ENCODE measurements around the gene NLE1. TPM values are rescaled to one million over a fixed set of nuclear protein-coding genes. Genes with fewer than 3 reads are reported as not detected.
"Not testable (repeated sequence)": the region's sequence is repeated elsewhere in the genome, so short reads cannot be mapped to it uniquely, and the experiment has no call there.

The NLE1 gene
- total and polyA plus RNA-seq, 8 donors, result 8.7 to 23.0 (median 19.8) TPM

GRCh38 chr17:35095741-35096140 is 46.4 kb downstream of the NLE1 start:
- no peak overlapping the region for H3K4me3 ChIP-seq
- no peak overlapping the region for H3K27ac ChIP-seq
- TF ChIP-seq CTCF (IDR thresholded peaks at IDR 0.05), result no peak
- no peak for ATAC-seq
- no peak for DNase-seq
- peaks cover 0 to 20% of the 10 kb centered on the region in 2 donors for H3K36me3 ChIP-seq
- H3K9me3 ChIP-seq, result no peaks in the 10 kb centered on the region
- no peaks in the 10 kb centered on the region for H3K27me3 ChIP-seq
- intact Hi-C loops (cut with DNase I), result no loop called here
- H3K4me1 ChIP-seq, result peaks cover 0 to 6% of the 10 kb centered on the region in 2 donors

- H3K9me3 ChIP-seq, result no peaks in the 10 kb centered on the region
- TF ChIP-seq CTCF (IDR thresholded peaks at IDR 0.05), result no peak
- H3K36me3 ChIP-seq, result peaks cover 0 to 11% of the 10 kb centered on the region in 2 donors
- DNase-seq, result no peak
- ATAC-seq, result peak; percentile 57
- no peak overlapping the region for H3K4me3 ChIP-seq
- no peak overlapping the region for H3K27ac ChIP-seq
- no peaks in the 10 kb centered on the region for H3K27me3 ChIP-seq
- H3K4me1 ChIP-seq, result peaks cover 0 to 11% of the 10 kb centered on the region in 2 donors
- intact Hi-C loops (cut with DNase I), result no loop called here
Measured at GRCh38 chr17:35094902-35095301, 47.2 kb downstream of the NLE1 start.

- ATAC-seq; DNase-seq; H3K9me3 ChIP-seq; H3K27ac ChIP-seq; H3K36me3 ChIP-seq; H3K4me3 ChIP-seq; intact Hi-C loops (cut with DNase I); H3K27me3 ChIP-seq: not testable (repeated sequence)
- H3K4me1 ChIP-seq, result peaks cover 0 to 33% of the 10 kb centered on the region in 2 donors
Measured at GRCh38 chr17:35090707-35091106, 51.4 kb downstream of the NLE1 start.

- H3K9me3 ChIP-seq, result no peaks in the 10 kb centered on the region
- no peaks in the 10 kb centered on the region for H3K36me3 ChIP-seq
- peak overlapping the region; percentile 81 to 94 for H3K27ac ChIP-seq
- intact Hi-C loops (cut with DNase I), result loop anchor here in 1 of 2 donors (10.0 kb wide), 1 partner anchor 85 kb away; no protein-coding TSS in a partner anchor
- ATAC-seq, result peak; percentile 27
- peak in 1 of 2 donors; percentile 60 for TF ChIP-seq CTCF (IDR thresholded peaks at IDR 0.05)
- peaks cover 0 to 43% of the 10 kb centered on the region in 2 donors for H3K4me1 ChIP-seq
- peak in 1 of 4 donors; percentile 81 for DNase-seq
- H3K27me3 ChIP-seq, result no peaks in the 10 kb centered on the region
- peak overlapping the region; percentile 91 to 95 for H3K4me3 ChIP-seq
Measured at GRCh38 chr17:35089586-35090296, 52.4 kb downstream of the NLE1 start.

- Histone ChIP-seq H3K27ac (peak overlapping the region; percentile 90 to 94), H3K9me3 (no peaks in the 10 kb centered on the region), H3K36me3 (no peaks in the 10 kb centered on the region), H3K27me3 (no peaks in the 10 kb centered on the region), H3K4me3 (peak overlapping the region; percentile 91 to 95), H3K4me1 (peaks cover 0 to 45% of the 10 kb centered on the region in 2 donors)
- DNase-seq, result peak; percentile 68 to 98 (median 88)
- intact Hi-C loops (cut with DNase I), result loop anchor here in 1 of 2 donors (10.0 kb wide), 1 partner anchor 84 kb away; no protein-coding TSS in a partner anchor
- ATAC-seq, result peak; percentile 96
- peak; percentile 89 to 90 for TF ChIP-seq CTCF (IDR thresholded peaks at IDR 0.05)
Measured at GRCh38 chr17:35088881-35089585, 53.1 kb downstream of the NLE1 start.

Measured in left lung (tissue), 10 donors.